KBM-7 (cell line): ENCODE measurements around the gene STUB1.

Source experiments
- DNase-seq: peaks from one replicate; pipeline ENCODE4 v3.0.0-alpha.2; 2015
- in situ Hi-C: fragments of 300-500 bp; cut with MboI; formaldehyde crosslinking; loops from 2 replicates; pipeline ENCODE4 v1.14.3; 2020; ENCODE audit warnings: low sequenced_read_pairs, low pct_unique_long_range_greater_than_20kb, mixed read lengths

STUB1 gene

DNA sequence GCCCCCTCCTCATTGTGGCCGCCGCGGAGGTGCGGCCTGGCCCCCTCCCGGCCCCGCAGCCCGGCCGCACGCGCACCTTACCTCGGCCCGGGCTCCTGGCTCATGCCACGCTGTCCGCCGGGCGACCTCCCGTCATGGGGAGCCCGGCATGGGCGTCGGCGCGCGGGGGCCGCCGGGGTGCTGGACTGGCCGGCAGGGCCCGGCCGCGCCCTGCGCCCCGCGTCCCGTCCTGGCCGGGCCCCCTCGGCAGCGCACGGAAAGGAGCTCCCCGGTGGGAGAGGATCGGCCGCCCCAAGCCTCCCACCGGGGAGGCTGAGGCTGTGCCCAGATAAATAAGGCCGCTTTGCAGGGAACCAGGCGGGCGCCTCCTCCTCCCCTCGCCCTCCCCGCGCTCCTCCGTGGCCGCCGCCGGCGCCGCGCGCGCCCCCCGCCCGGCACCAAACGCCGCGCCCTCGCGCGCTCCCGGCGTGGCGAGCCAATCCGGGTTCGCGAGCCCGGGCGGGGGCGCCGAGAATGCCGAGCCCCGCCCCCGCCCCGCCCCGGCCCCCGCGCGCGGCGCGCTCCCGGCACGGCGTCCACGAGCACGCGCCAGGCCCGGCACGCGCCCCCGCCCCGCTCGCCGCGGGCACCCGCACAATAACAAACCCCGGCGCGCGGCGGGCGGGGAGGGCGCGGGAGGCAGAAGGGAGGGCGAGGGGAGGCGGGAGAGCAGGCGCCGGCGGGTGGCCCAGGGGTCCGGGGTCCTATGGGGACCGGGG lies 25.4 kb downstream of the STUB1 start, which contains the start of gene FBXL16:
TSS of gene FBXL16 (minus strand) at position 371 of the 758 bp plus-strand sequence. CDS start 8,396 bp downstream, outside the sequence.
- no peak for DNase-seq
- in situ Hi-C loops, result no loop called here

DNA sequence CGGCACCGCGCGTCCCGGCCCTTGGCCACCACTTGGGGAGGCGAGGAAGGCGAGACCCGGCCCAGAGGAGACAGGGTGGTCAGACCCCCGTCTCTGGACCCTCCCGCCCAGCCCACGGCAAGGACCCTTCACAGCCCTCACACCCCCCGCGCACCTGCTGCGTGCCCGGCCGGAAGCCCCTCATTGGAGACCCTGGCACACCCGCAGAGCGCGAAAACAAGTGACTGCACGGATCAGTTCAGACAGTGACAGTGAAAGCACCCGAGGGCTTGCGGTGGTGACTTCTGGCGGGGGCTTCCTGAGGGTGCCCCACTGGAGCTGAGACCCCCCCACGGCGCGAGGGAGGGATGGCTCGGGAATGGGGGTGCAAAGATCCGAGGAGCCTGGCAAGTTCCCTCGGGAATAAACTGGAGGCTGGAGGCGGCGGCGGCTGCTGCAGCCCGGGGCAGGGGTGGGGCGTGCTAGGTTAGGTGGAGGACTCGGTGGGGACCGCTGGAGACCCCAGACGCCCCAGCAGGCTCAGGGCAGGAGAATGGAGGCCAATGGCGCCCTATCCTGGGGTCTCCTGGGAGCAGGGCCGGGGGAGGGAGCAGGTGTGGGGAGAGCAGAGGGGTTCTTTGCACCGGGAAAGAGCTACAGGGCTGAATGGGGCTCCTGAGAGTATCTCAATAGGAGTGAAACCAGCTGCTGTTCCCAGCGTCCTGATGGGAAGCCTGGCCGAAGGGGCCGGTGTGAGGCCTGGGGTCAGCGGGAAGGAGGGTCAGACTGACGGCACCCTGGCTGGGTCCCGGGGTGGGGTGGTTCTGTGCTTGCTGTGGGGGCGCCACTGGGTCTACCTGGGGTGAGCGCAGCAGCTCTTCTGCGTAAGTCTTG lies 26.2 kb downstream of the STUB1 start:
- in situ Hi-C loops, result no loop called here
- DNase-seq, result no peak

DNA sequence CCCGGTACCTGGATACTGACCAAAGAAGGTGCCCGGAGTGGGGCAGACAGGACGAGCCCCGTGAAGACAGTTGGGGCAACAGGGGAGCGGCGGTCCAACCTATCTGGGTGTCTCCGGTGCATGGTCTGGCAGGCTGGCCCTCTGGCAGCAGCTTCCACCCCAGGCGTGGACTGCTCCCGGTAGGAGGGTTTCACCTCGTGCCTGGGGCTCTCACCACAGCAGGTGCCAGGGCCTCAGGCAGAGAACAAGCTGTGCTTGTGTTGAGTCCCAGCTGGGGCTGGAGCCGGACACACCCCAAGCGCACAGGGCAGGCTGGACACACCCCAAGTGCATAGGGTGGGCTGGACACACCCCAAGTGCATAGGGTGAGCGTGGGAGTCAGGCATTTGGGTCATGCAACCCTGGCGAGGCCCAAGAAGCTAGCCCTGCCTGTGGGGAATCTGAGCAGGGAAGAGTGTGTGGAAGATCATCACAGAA lies 26.9 kb downstream of the STUB1 start:
- DNase-seq, result no peak
- in situ Hi-C loops, result no loop called here

DNA sequence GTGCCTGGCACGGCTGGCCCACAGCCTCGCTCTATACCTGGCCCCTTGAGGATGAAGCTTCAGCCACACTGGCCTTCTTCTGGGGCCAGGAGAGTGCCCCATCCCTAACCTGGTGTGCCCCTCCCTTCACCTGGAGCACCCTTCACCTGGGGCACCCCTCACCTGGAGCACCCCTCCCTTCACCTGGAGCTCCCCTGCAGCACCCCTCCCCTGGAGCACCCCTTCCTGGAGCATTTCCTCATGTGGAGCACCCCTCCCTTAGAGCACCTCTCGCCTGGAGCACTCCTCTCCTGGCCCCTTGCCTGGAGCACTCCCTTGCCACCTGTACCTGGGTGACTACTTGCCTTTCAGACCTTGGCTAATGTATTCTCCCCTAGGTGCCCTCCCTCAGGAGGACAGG lies 27.8 kb downstream of the STUB1 start:
- in situ Hi-C loops, result no loop called here
- no peak for DNase-seq

DNA sequence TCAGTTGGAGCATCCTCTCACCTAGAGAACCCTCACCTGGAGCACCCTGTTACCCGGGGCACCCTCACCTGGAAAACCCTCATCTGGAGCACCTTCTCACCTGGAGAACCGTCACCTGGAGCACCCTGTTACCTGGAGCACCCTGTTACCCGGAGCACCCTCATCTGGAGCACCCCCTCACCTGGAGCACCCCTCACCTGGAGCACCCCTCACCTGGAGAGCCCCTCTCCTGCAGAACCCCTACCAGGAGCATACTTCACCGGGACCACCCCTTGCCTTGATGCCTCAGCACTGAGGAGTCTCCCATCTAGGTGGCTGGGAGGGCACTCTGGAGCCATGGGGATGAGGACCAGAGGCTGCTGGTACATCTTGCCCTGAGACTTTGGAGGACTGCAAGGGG lies 28.7 kb downstream of the STUB1 start:
- in situ Hi-C loops, result no loop called here
- DNase-seq, result no peak

DNA sequence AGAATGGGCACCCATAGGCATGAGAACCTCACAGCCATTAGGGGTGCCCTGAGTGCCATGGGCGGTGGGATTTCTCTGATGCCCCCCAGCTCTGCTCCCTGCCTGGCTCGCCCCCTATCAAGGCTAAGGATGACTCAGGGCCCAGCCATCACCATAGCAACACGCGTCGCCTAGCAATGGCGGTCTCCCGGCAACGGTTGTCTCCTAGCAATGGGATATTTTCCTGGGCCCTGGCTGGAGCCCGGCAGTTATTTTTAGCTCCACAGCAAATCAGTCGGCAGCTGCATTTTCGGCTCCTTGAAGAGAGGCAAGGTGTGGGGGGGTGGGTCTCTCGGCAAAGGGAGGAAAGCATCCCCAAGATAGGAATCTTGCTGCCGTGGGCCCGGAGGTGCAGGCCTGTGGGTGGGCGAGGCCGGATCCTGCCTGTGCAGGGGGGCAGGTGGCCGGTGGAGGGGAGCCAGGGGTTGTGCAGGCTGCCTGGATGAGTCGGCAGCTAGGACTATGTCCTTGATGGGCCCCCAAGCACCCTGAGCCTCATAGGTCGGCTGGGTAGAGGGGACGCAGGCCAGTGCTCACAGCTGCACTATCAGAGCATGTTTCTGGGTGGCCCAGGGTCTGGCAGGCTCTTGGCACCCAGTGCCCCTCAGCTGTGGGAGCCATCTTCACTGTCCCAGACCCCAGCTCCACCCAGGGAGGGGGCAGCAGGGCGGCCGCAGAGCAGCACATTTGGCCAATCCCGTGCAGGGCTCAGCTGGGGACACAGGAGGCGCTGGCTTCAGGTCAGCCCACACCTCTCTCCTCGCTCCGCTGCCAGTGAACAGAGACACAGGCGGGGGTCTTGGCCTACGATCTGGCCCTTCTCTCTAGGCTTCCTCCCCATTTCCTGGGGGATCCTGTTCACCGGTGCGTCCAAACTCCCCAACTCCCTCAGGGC lies 29.6 kb downstream of the STUB1 start:
- in situ Hi-C loops, result loop anchor here (10.0 kb wide), 1 partner anchor 75 kb away; the partner anchor contains the start of genes CHTF18 and RPUSD1
- peak; percentile 65 for DNase-seq

DNA sequence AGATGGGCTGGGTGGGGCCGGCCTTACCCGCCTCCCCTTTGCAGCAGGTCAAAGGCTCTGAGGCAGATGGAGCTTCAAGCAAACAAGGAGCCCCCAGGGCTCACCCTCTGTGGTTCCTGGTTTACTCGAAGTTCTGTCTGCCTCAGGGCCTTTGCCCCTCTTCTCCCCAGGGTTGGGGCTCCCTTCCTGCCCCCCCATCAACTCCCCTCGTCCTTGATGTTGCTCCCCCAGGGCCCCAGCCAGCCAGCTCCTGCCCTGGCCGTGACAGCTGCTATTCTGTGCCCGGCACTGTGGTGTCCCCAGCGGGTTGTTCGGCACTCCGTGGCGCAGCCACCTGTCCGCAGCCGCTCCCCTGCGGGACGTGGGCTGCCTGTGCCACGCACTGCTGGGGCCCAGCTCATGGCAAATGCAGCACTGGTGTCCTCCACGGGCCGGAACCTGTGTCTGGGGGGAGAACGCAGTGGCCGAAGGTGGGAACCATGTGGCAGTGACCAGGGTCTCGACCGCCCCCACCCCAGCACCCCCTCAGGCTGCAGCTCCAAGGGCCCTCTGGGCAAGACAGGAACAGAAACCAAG lies 30.4 kb downstream of the STUB1 start:
- no peak for DNase-seq
- in situ Hi-C loops, result loop anchor here (10.0 kb wide), 1 partner anchor 74 kb away; the partner anchor contains the start of genes CHTF18 and RPUSD1

DNA sequence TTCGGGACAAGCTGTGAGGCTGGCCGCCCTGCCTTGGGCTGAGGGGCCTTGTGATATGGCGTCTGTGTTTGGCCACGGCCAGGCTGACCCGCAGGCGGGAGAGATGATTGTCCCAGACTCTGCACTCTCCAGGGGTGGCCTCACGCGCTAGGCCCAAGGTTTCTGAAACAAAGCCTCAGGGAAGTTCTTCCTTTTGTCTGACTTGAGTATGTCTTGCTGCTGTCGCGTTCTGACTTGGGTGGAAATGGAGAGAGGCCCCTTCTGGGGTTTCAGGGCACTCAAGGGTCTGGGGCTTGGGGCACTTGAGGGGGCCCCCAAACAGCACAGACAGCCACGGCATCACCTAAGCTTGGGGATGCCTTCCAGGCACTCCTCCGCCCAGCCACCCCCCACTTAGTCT lies 30.9 kb downstream of the STUB1 start:
- in situ Hi-C loops, result loop anchor here (10.0 kb wide), 1 partner anchor 74 kb away; the partner anchor contains the start of genes CHTF18 and RPUSD1
- no peak for DNase-seq

DNA sequence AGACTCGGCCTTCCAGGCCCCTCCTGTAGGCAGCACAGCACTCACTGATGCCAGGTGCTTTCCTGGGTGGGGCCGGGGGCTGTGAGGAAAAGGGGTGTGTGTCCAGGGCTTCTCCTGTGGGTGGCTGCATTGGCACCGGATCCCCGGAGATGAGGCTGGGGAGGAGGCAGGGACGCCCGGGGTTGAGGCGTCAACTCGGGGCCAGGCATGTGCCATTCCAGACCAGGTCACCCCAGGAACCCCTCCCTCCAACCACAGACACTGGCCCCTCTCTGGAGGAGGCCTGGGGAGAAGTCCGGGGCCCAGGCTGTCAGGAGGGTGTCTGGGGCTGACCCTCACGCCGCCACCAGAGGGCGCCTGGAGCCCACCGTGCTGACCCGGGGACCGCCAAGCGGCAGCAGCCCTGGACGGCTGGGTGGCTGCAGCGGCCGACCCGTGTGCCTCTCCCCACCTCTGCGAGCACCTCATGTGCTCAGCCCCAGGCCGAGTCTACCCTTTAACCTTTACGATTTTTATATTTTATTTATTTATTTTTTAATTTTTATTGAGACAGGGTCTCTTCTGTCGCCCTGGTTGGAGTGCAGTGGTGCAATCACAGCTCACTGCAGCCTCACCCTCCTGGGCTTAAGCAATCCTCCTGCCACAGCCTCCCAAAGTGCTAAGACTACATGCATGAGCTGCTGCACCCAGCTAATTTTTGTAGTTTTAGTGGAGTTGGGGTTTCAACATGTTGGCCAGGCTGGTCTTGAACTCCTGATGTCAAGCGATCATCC lies 31.5 kb downstream of the STUB1 start:
- DNase-seq, result peak; percentile 79
- in situ Hi-C loops, result loop anchor here (10.0 kb wide), 1 partner anchor 73 kb away; the partner anchor contains the start of genes CHTF18 and RPUSD1

DNA sequence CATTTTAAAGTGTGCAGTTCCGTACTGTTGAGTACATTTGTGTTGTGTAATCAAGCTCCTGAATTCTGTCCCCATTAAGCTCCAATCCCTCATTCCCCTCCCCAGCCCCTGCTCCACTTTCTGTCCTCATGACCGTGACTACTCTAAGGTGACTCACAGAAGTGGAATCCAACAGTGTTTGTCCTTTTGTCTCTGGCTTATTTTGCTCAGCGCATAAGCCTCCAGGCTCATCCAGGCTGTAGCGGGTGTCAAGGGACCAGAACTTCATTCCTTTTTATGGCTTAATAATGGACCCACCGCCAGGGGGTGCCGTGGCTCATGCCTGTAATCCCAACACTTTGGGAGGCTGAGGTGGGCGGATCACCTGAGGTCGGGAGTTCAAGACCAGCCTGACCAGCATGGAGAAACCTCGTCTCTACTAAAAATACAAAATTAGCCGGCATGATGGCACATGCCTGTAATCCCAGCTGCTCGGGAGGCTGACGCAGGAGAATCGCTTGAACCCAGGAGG lies 32.6 kb downstream of the STUB1 start:
- in situ Hi-C loops, result loop anchor here (10.0 kb wide), 1 partner anchor 72 kb away; the partner anchor contains the start of genes CHTF18 and RPUSD1
- DNase-seq, result peak; percentile 80

DNA sequence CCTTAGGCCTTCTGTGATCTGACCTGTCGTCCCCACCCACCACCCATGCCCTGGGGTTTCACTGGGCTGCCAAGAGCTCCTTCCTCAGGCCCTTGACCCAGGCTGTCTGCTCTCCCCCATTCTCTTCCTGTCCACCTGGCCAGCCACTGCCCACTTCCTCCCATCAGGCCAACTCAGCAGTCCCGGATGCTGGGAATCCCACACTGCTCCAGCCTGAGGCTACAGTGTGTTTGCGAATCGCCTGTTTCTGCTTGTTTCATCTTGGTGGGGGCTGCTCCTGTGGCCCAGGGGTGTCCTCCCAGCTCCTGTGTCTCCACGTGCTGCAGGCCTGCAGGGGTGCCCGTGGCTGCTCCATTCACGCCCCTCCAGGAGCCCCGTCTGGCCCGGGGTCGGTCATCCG lies 33.9 kb downstream of the STUB1 start:
- DNase-seq, result no peak
- in situ Hi-C loops, result loop anchor here (10.0 kb wide), 1 partner anchor 71 kb away; the partner anchor contains the start of genes CHTF18 and RPUSD1

DNA sequence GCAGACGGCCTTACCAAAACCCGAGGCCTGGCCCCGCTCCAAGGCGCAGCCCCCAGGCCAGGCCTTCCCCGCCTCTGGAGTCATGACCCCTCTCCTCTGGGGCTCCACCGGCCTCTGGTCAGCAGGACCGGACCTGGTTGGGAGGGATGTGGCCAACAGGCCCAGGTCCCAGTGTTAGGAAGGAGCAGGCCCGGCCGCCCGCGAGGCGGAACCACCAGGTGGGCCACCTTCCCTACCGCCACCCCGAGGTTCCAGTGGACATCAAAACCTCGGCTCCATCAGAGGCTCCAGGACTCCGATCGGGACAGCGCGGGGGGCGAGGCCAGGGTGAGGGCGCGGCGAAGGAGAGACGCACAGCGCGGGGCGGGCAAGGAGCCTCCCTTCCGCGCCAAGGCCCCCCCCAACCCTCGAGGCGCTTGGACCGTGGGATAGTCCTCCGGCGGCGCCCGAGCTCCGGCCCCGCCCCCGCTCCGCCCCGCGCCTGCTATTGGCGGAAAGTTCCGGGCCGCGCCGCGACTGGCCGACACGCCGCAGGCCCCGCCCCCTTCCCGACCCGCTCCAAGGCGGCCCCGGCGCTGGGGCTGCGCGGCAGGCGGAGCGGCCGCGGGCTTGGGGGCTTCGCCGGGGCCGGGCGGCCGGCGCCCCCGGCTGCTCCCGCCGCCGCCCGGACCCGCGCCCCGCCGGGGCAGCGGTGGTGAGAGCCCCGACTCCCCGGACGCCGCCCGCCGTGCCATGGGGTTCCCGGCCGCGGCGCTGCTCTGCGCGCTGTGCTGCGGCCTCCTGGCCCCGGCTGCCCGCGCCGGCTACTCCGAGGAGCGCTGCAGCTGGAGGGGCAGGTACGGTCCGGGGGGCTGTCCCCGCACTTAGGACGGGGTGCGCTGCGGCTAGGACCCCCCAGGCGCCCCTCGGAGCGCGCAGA lies 34.6 kb downstream of the STUB1 start, which contains the start of gene METRN:
TSS of gene METRN (plus strand) at position 561 of the 919 bp plus-strand sequence. CDS start at position 733, 172 bp downstream.
- in situ Hi-C loops, result loop anchor here (10.0 kb wide), 1 partner anchor 70 kb away; the partner anchor contains the start of genes CHTF18 and RPUSD1
- DNase-seq, result peak; percentile 77

DNA sequence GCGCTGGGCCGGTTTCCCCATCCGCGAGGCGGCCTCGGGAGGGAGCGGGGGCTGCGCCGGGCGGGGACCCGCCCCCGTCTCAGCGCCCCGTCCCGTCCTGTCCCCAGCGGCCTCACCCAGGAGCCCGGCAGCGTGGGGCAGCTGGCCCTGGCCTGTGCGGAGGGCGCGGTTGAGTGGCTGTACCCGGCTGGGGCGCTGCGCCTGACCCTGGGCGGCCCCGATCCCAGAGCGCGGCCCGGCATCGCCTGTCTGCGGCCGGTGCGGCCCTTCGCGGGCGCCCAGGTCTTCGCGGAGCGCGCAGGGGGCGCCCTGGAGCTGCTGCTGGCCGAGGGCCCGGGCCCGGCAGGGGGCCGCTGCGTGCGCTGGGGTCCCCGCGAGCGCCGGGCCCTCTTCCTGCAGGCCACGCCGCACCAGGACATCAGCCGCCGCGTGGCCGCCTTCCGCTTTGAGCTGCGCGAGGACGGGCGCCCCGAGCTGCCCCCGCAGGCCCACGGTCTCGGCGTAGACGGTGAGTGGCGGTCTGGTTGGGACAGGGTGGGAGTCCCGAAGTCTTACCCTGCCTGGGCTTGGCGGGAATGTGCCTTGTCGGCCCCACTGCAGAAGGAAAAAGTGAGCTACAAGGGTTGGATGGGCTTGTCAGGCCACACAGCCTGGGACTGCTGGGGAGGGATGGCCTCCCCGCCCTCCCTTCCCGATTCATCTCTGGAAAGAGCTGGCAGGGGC lies 35.4 kb downstream of the STUB1 start:
- in situ Hi-C loops, result loop anchor here (10.0 kb wide), 1 partner anchor 69 kb away; the partner anchor contains the start of genes CHTF18 and RPUSD1
- DNase-seq, result peak; percentile 52

DNA sequence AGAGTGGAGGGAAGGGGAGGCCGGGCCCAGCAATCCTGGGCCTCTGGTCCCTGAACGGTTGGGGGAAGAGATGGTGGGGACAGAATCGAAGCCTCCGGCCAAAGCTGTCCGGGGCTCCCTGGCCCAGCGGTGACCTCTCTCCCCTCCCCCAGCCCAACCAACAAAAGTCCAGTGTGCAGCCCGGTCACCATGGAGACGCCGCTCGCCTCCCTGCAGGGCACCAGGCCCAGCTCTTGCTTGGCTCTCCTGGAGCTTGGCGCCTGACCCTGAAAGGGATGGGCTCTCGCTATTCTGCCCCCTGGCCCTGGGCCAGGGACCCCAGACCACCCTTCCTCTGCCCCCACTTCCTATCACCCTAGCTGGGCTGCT lies 36.0 kb downstream of the STUB1 start:
- DNase-seq, result no peak
- in situ Hi-C loops, result loop anchor here (10.0 kb wide), 1 partner anchor 69 kb away; the partner anchor contains the start of genes CHTF18 and RPUSD1

DNA sequence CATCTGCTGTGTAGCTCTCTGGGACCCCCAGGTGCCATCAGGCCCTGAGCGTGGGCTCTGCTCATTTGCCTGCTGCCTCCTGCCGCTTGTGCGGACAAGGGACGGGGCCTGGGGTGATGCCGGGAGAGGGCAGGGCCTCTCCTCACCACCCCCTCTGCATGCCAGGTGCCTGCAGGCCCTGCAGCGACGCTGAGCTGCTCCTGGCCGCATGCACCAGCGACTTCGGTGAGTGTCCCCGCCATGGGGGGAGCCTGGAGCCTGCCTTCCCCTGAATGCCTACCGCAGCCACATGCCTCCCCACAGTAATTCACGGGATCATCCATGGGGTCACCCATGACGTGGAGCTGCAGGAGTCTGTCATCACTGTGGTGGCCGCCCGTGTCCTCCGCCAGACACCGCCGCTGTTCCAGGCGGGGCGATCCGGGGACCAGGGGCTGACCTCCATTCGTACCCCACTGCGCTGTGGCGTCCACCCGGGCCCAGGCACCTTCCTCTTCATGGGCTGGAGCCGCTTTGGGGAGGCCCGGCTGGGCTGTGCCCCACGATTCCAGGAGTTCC lies 36.6 kb downstream of the STUB1 start:
- in situ Hi-C loops, result loop anchor here (10.0 kb wide), 1 partner anchor 68 kb away; the partner anchor contains the start of genes CHTF18 and RPUSD1
- no peak for DNase-seq
